Measurements from ENCODE around the gene GPRASP3.
"Not testable (repeated sequence)": the region's sequence is repeated elsewhere in the genome, so short reads cannot be mapped to it uniquely, and the experiment has no call there.

GPRASP3 gene

GRCh38 chrX:102720237-102721168 is at the start of gene GPRASP3:
Gene GPRASP3, plus strand, starts transcription at chrX:102720743. Its CDS starts 28,253 bp downstream, at chrX:102748996.
- DNase-seq, result peak; percentile 66

- DNase-seq, result no peak
Observed at GRCh38 chrX:102672856-102673255, 47.7 kb upstream of the GPRASP3 start.

- not testable (repeated sequence) for DNase-seq
Observed at GRCh38 chrX:102677479-102677878, 43.1 kb upstream of the GPRASP3 start.

GRCh38 chrX:102684772-102685520 is 35.6 kb upstream of the GPRASP3 start:
- DNase-seq, result no peak

- DNase-seq, result no peak
Observed at GRCh38 chrX:102694749-102695148, 25.8 kb upstream of the GPRASP3 start.

- no peak for DNase-seq
Observed at GRCh38 chrX:102696306-102696705, 24.2 kb upstream of the GPRASP3 start.

- no peak for DNase-seq
Observed at GRCh38 chrX:102697494-102697893, 23.0 kb upstream of the GPRASP3 start.

GRCh38 chrX:102708900-102709299 is 11.6 kb upstream of the GPRASP3 start:
- DNase-seq, result no peak

GRCh38 chrX:102711872-102712215 is 8.7 kb upstream of the GPRASP3 start:
- DNase-seq, result no peak

GRCh38 chrX:102712216-102712966 is 8.2 kb upstream of the GPRASP3 start, which contains the start of gene GPRASP2:
Gene GPRASP2, plus strand, starts transcription at chrX:102712448. Its CDS starts 2,422 bp downstream, at chrX:102714870.
- no peak for DNase-seq

GRCh38 chrX:102712981-102713625 is 7.4 kb upstream of the GPRASP3 start:
- DNase-seq, result peak; percentile 33

- DNase-seq, result no peak
Observed at GRCh38 chrX:102714994-102715393, 5.5 kb upstream of the GPRASP3 start.

- DNase-seq, result no peak
Observed at GRCh38 chrX:102715967-102716366, 4.6 kb upstream of the GPRASP3 start.

- not testable (repeated sequence) for DNase-seq
Observed at GRCh38 chrX:102721169-102721506, 595 bp downstream of the GPRASP3 start.

GRCh38 chrX:102723456-102723855 is 2.9 kb downstream of the GPRASP3 start:
- DNase-seq, result no peak

GRCh38 chrX:102727761-102728160 is 7.2 kb downstream of the GPRASP3 start:
- no peak for DNase-seq

- DNase-seq, result no peak
Observed at GRCh38 chrX:102728646-102729045, 8.1 kb downstream of the GPRASP3 start.

- DNase-seq, result no peak
Observed at GRCh38 chrX:102739657-102740056, 19.1 kb downstream of the GPRASP3 start.

GRCh38 chrX:102744307-102744706 is 23.8 kb downstream of the GPRASP3 start:
- DNase-seq, result no peak

- DNase-seq, result no peak
Observed at GRCh38 chrX:102745513-102745856, 24.9 kb downstream of the GPRASP3 start.

GRCh38 chrX:102745857-102746584 is 25.5 kb downstream of the GPRASP3 start:
- DNase-seq, result no peak

GRCh38 chrX:102765217-102765616 is 44.7 kb downstream of the GPRASP3 start:
- no peak for DNase-seq
